ENCODE measurements around the gene UCKL1.
"Not testable (repeated sequence)": the region's sequence is repeated elsewhere in the genome, so short reads cannot be mapped to it uniquely, and the experiment has no call there.

Gene UCKL1

GRCh38 chr20:63932606-63933160 lies 23.5 kb downstream of the UCKL1 start:
- Histone ChIP-seq H3K4me3 (replicated peaks; ENCODE audit: low read depth, low read length) (no peak overlapping the region), H3K36me3 (ENCODE audit: control insufficient read depth, insufficient read depth, low read length) (peaks cover 44% of the 10 kb centered on the region), H3K27me3 (replicated peaks; ENCODE audit: control insufficient read depth, insufficient read depth, low read length) (no peaks in the 10 kb centered on the region)
- no peak for TF ChIP-seq CTCF (IDR thresholded peaks at IDR 0.05; ENCODE audit: insufficient read depth, low read length, poor library complexity, severe bottlenecking)
- DNase-seq (ENCODE audit: extremely low read depth, insufficient read length): no peak

- Histone ChIP-seq H3K36me3 (ENCODE audit: control insufficient read depth, insufficient read depth, low read length) (peaks cover 44% of the 10 kb centered on the region), H3K27me3 (replicated peaks; ENCODE audit: control insufficient read depth, insufficient read depth, low read length) (no peaks in the 10 kb centered on the region), H3K4me3 (replicated peaks; ENCODE audit: low read depth, low read length) (no peak overlapping the region)
- TF ChIP-seq CTCF (IDR thresholded peaks at IDR 0.05; ENCODE audit: insufficient read depth, low read length, poor library complexity, severe bottlenecking): no peak
- no peak for DNase-seq (ENCODE audit: extremely low read depth, insufficient read length)
These were observed 24.5 kb downstream of the UCKL1 start for GRCh38 chr20:63931735-63932134.

GRCh38 chr20:63930971-63931553 lies 25.2 kb downstream of the UCKL1 start:
- Histone ChIP-seq H3K27me3 (replicated peaks; ENCODE audit: control insufficient read depth, insufficient read depth, low read length) (no peaks in the 10 kb centered on the region), H3K4me3 (replicated peaks; ENCODE audit: low read depth, low read length) (no peak overlapping the region), H3K36me3 (ENCODE audit: control insufficient read depth, insufficient read depth, low read length) (peaks cover 49% of the 10 kb centered on the region)
- TF ChIP-seq CTCF (IDR thresholded peaks at IDR 0.05; ENCODE audit: insufficient read depth, low read length, poor library complexity, severe bottlenecking): no peak
- no peak for DNase-seq (ENCODE audit: extremely low read depth, insufficient read length)

GRCh38 chr20:63929473-63929883 lies 26.7 kb downstream of the UCKL1 start:
- DNase-seq (ENCODE audit: extremely low read depth, insufficient read length); H3K4me3 ChIP-seq (replicated peaks; ENCODE audit: low read depth, low read length); H3K27me3 ChIP-seq (replicated peaks; ENCODE audit: control insufficient read depth, insufficient read depth, low read length): not testable (repeated sequence)
- H3K36me3 ChIP-seq (ENCODE audit: control insufficient read depth, insufficient read depth, low read length): peaks cover 41% of the 10 kb centered on the region

- DNase-seq (ENCODE audit: extremely low read depth, insufficient read length): no peak
- Histone ChIP-seq H3K36me3 (ENCODE audit: control insufficient read depth, insufficient read depth, low read length) (peaks cover 41% of the 10 kb centered on the region), H3K27me3 (replicated peaks; ENCODE audit: control insufficient read depth, insufficient read depth, low read length) (no peaks in the 10 kb centered on the region), H3K4me3 (replicated peaks; ENCODE audit: low read depth, low read length) (no peak overlapping the region)
- TF ChIP-seq CTCF (IDR thresholded peaks at IDR 0.05; ENCODE audit: insufficient read depth, low read length, poor library complexity, severe bottlenecking): no peak
These were observed 27.1 kb downstream of the UCKL1 start for GRCh38 chr20:63929071-63929470.

- no peak for TF ChIP-seq CTCF (IDR thresholded peaks at IDR 0.05; ENCODE audit: insufficient read depth, low read length, poor library complexity, severe bottlenecking)
- H3K36me3 ChIP-seq (ENCODE audit: control insufficient read depth, insufficient read depth, low read length): peaks cover 24% of the 10 kb centered on the region
- no peak overlapping the region for H3K4me3 ChIP-seq (replicated peaks; ENCODE audit: low read depth, low read length)
- DNase-seq (ENCODE audit: extremely low read depth, insufficient read length): no peak
- no peaks in the 10 kb centered on the region for H3K27me3 ChIP-seq (replicated peaks; ENCODE audit: control insufficient read depth, insufficient read depth, low read length)
These were observed 29.9 kb downstream of the UCKL1 start for GRCh38 chr20:63926298-63926697.

All from GM06990 (cell line).